Endothelial cell of umbilical vein (primary cell): ENCODE results near the gene ATP2B2. TPM values are rescaled to one million over a fixed set of nuclear protein-coding genes. Genes with fewer than 3 reads are reported as not detected.

Experiments
- BruUV-seq: library from RNA; stranded (reverse); fragments of 400-500 nt; replicated peaks from 2 replicates; lab custom pipeline; 2021; lab: Mats Ljungman, UMichigan
- CTCF ChIA-PET: fragments of 300-600, 350-600 bp; sonication (Branson Sonifier 250); formaldehyde crosslinking; loops from one replicate; lab custom pipeline; 2021; ENCODE audit warnings: antibody characterized with exemption, inconsistent platforms; lab: Charles Lee
- POLR2A ChIA-PET: fragments of 300-600, 350-600 bp; sonication (Branson Sonifier 250); formaldehyde crosslinking; loops from one replicate; lab custom pipeline; 2021; ENCODE audit warnings: antibody characterized with exemption, inconsistent platforms; lab: Charles Lee
- DNase-seq: peaks from one replicate; pipeline ENCODE4 v3.0.0-alpha.2; 2011; ENCODE audit warnings: low read depth, low spot score
- FAIRE-seq: peaks from 2 replicates; lab custom pipeline; 2011; peaks lifted over from hg19 to GRCh38; lab: Jason Lieb, UNC
- H2AFZ ChIP-seq: 2 replicates; pipeline ENCODE4 v1.6.0; 2012; ENCODE audit warnings: low read depth, low read length, control low read depth, inconsistent platforms
- H3K27ac ChIP-seq: 2 replicates; pipeline ENCODE4 v1.5.1; 2011; ENCODE audit warnings: low read depth, mild to moderate bottlenecking, control low read depth, low read length, moderate library complexity; ENCODE audit not compliant: insufficient read depth
- H3K27me3 ChIP-seq, 2 experiments: 2 replicates each; pipeline versions ENCODE4 v1.6.0 to v1.6.1; 2011; ENCODE audit warnings: low read length in 2 of 2, mixed read lengths in 1 of 2; ENCODE audit not compliant: control insufficient read depth in 2 of 2, insufficient read depth in 2 of 2
- H3K36me3 ChIP-seq, 2 experiments: 2 replicates in 1 of 2; 3 replicates in 1 of 2; pipeline ENCODE4 v1.5.1; 2011; ENCODE audit warnings: low read length in 2 of 2, mild to moderate bottlenecking in 1 of 2, moderate library complexity in 1 of 2; ENCODE audit not compliant: control insufficient read depth in 2 of 2, insufficient read depth in 2 of 2; ENCODE audit errors: extremely low read depth in 1 of 2
- H3K4me1 ChIP-seq: 3 replicates; pipeline ENCODE4 v1.5.1; 2011; ENCODE audit warnings: mild to moderate bottlenecking, low read length; ENCODE audit not compliant: control insufficient read depth, insufficient read depth; ENCODE audit errors: extremely low read depth
- H3K4me2 ChIP-seq: 2 replicates; pipeline ENCODE4 v1.6.1; 2011; ENCODE audit warnings: low read length, control low read depth, mixed read lengths; ENCODE audit not compliant: insufficient read depth
- H3K4me3 ChIP-seq, 3 experiments: fragments of 200-600 bp in 1 of 3; sonication (generic), shearing (Covaris generic) in 1 of 3; replicated peaks in 1 of 3; 2 replicates each; pipeline ENCODE4 v1.5.1; 2011 to 2016; ENCODE audit warnings: control low read depth in 3 of 3, low read length in 3 of 3, mild to moderate bottlenecking in 2 of 3, inconsistent platforms in 1 of 3, low read depth in 1 of 3, moderate library complexity in 1 of 3; ENCODE audit not compliant: insufficient read depth in 1 of 3
- H3K79me2 ChIP-seq: 2 replicates; pipeline ENCODE4 v1.6.0; 2012; ENCODE audit warnings: low read length, inconsistent platforms; ENCODE audit not compliant: control insufficient read depth, insufficient read depth
- H3K9ac ChIP-seq: replicated peaks from 2 replicates; pipeline ENCODE3; 2011; ENCODE audit warnings: low read length, control low read depth; ENCODE audit not compliant: insufficient read depth; ENCODE audit errors: extremely low read depth
- H3K9me1 ChIP-seq: replicated peaks from 3 replicates; pipeline ENCODE4 v1.6.0; 2011; ENCODE audit warnings: mild to moderate bottlenecking, low read length; ENCODE audit not compliant: control insufficient read depth, insufficient read depth; ENCODE audit errors: extremely low read depth
- H3K9me3 ChIP-seq: replicated peaks from 2 replicates; pipeline ENCODE4 v1.5.1; 2012; ENCODE audit warnings: low read length, inconsistent platforms; ENCODE audit not compliant: control insufficient read depth, insufficient read depth
- H4K20me1 ChIP-seq: replicated peaks from 2 replicates; pipeline ENCODE3; 2011; ENCODE audit warnings: mild to moderate bottlenecking, low read length; ENCODE audit not compliant: control insufficient read depth, insufficient read depth; ENCODE audit errors: extremely low read depth
- EZH2 ChIP-seq: IDR thresholded peaks from 2 replicates; pipeline ENCODE4 v1.6.1; 2012; ENCODE audit warnings: borderline replicate concordance, low read depth, mild to moderate bottlenecking, moderate library complexity, low read length, inconsistent platforms; ENCODE audit not compliant: severe bottlenecking
- FOS ChIP-seq: IDR thresholded peaks from 2 replicates; pipeline ENCODE4 v1.6.1; 2011; ENCODE audit warnings: mild to moderate bottlenecking, low read length, moderate library complexity, borderline replicate concordance; ENCODE audit not compliant: insufficient read depth
- GATA2 ChIP-seq: IDR thresholded peaks from 2 replicates; pipeline ENCODE4 v1.7.0; 2011; ENCODE audit warnings: low read depth, mild to moderate bottlenecking, moderate library complexity, mixed read lengths, low read length; ENCODE audit not compliant: insufficient read length, insufficient read depth
- JUN ChIP-seq: IDR thresholded peaks from 2 replicates; pipeline ENCODE4 v1.6.1; 2011; ENCODE audit warnings: borderline replicate concordance, low read depth; ENCODE audit not compliant: insufficient read length, insufficient read depth
- MYC ChIP-seq: IDR thresholded peaks from one replicate; pipeline ENCODE4 v1.6.1; 2011; ENCODE audit warnings: mild to moderate bottlenecking, low read depth, low read length
- POLR2A ChIP-seq: IDR thresholded peaks from 2 replicates; pipeline ENCODE4 v1.6.1; 2012; ENCODE audit warnings: low read depth, mild to moderate bottlenecking, control low read depth, low read length
- POLR2AphosphoS5 ChIP-seq: IDR thresholded peaks from 2 replicates; pipeline ENCODE4 v1.6.1; 2012; ENCODE audit warnings: low read depth, mild to moderate bottlenecking, control low read depth, low read length, moderate library complexity; ENCODE audit not compliant: insufficient read depth
- dilution Hi-C: fragments of 300-500 bp; cut with MboI; formaldehyde crosslinking; loops from one replicate; pipeline ENCODE4 v1.15.0; 2019; ENCODE audit warnings: low sequenced_read_pairs; ENCODE audit not compliant: extremely low pct_ligation_motif_present
- intact Hi-C: fragments of 100-400 bp; cut with micrococcal nuclease; formaldehyde crosslinking; loops from one replicate; pipeline ENCODE4 v1.10.0; 2022
- polyA plus RNA-seq, 4 experiments: library from polyadenylated mRNA; depleted of rRNA in 3 of 4; stranded (reverse) in 3 of 4; unstranded in 1 of 4; fragments of >200 nt; gene quantifications; 2 replicates each; pipeline versions ENCODE4 v1.2.1 to v1.2.3, GENCODE V29; 2011 to 2012; ENCODE audit warnings: missing spikeins in 1 of 4
- total RNA-seq: library from RNA; stranded (reverse); gene quantifications from 2 replicates; pipeline ENCODE4 v1.2.3, GENCODE V29; 2021
- TF ChIP-seq, protein P1 (sequence below): IDR thresholded peaks from 2 replicates; pipeline ENCODE4 v1.6.1; 2011; ENCODE audit not compliant: insufficient read depth, insufficient read length
- TF ChIP-seq, protein P2 (sequence below), 2 donors: IDR thresholded peaks; 1 replicate in 1 of 2; 2 replicates in 1 of 2; pipeline ENCODE4 v1.5.1; 2011; ENCODE audit warnings: low read length in 2 of 2, mild to moderate bottlenecking in 2 of 2, moderate library complexity in 2 of 2, control low read depth in 1 of 2, inconsistent platforms in 1 of 2, low read depth in 1 of 2; ENCODE audit not compliant: insufficient read depth in 1 of 2; ENCODE audit errors: extremely low read depth in 1 of 2

Gene ATP2B2
- total and polyA plus RNA-seq, 2 donors (not counting 3 experiments of a cell fraction or from before 2014, with no cell fraction given), result not detected

DNA sequence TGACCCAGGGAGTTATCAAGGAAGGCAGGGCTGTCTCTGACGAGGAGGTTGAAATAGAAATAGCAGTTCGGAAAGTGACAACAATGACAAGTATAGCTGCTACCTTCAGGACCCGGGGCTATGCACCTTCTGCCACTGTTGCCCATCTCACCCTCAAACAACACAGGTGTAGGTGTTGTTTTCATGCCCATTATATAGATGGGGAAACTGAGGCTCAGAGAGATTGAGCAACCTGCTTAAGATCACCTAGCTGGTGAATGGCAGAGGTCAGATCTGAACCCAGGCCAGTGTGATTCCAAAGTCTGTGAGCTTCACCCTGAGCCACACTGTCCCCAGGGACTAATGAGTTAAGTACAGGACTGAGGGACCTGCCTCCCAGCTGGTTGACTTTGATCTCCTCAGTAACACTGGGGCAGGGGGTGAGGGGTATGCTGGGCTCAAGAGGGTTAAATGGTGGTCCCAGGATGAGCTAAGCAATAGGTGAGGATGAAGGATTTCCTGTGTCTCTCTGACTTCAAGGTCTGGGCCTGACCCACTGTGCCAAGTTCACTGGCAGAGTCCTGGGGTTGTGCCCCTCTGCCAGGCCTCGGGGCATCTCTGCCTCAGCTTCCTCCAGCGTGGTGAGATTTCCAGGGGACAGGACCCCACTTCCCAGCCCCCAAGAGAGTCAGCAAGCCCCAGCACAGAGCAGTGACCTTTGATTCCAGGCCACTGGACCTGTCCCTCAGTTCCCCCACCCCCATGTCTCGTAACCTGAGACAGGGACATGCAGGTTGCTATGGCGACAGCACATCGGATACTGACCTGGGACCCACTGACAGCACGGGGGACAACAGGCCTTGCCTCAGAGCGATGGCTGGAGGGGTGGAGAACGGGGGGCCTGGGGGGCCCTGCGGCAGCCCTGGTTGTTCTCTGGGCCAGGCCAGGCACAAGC is 35.0 kb downstream of the ATP2B2 start:
- no peaks in the 10 kb centered on the region for H3K9me1 ChIP-seq
- H3K27ac ChIP-seq, result no peak overlapping the region
- no peaks in the 10 kb centered on the region for H3K36me3 ChIP-seq
- dilution Hi-C loops, result no loop called here
- TF ChIP-seq EZH2 (no peak), MYC (no peak), POLR2A (no peak), POLR2AphosphoS5 (no peak), GATA2 (no peak), JUN (no peak), FOS (no peak)
- TF ChIP-seq, protein P1, sequence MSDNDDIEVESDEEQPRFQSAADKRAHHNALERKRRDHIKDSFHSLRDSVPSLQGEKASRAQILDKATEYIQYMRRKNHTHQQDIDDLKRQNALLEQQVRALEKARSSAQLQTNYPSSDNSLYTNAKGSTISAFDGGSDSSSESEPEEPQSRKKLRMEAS, result no peak
- TF ChIP-seq, protein P2, sequence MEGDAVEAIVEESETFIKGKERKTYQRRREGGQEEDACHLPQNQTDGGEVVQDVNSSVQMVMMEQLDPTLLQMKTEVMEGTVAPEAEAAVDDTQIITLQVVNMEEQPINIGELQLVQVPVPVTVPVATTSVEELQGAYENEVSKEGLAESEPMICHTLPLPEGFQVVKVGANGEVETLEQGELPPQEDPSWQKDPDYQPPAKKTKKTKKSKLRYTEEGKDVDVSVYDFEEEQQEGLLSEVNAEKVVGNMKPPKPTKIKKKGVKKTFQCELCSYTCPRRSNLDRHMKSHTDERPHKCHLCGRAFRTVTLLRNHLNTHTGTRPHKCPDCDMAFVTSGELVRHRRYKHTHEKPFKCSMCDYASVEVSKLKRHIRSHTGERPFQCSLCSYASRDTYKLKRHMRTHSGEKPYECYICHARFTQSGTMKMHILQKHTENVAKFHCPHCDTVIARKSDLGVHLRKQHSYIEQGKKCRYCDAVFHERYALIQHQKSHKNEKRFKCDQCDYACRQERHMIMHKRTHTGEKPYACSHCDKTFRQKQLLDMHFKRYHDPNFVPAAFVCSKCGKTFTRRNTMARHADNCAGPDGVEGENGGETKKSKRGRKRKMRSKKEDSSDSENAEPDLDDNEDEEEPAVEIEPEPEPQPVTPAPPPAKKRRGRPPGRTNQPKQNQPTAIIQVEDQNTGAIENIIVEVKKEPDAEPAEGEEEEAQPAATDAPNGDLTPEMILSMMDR (IDR thresholded peaks at IDR 0.05; ENCODE audit: extremely low read depth in 1 of 2, insufficient read depth in 1 of 2, low read depth in 1 of 2, low read length in 2 of 2), result no peak
- no peak for DNase-seq
- H3K9me3 ChIP-seq, result no peaks in the 10 kb centered on the region
- intact Hi-C loops, result no loop called here
- no peak for FAIRE-seq
- no peaks in the 10 kb centered on the region for H3K27me3 ChIP-seq
- H3K4me2 ChIP-seq, result no peak overlapping the region
- ChIA-PET CTCF (no interaction called here), POLR2A (no interaction called here)
- H3K9ac ChIP-seq, result no peak overlapping the region
- H4K20me1 ChIP-seq, result no peaks in the 10 kb centered on the region
- no peak overlapping the region for H2AFZ ChIP-seq
- H3K4me1 ChIP-seq, result no peaks in the 10 kb centered on the region
- H3K79me2 ChIP-seq, result no peaks in the 10 kb centered on the region
- no TSS peak for BruUV-seq
- H3K4me3 ChIP-seq, result no peak overlapping the region
